ENCODE data around the gene SAMD4A.

SAMD4A gene

GRCh38 chr14:54650331-54650958, 83.5 kb downstream of the SAMD4A start:
- no peak overlapping the region for H3K27ac Mint-ChIP-seq
- H3K27me3 Mint-ChIP-seq = peaks cover 47% of the 10 kb centered on the region
- no peak overlapping the region for H3K4me3 Mint-ChIP-seq
- ATAC-seq (no peak), DNase-seq (no peak)
- H3K9me3 Mint-ChIP-seq = no peaks in the 10 kb centered on the region
- H3K4me1 Mint-ChIP-seq = peaks cover 19% of the 10 kb centered on the region

GRCh38 chr14:54650959-54651351, 84.0 kb downstream of the SAMD4A start:
- no peak overlapping the region for H3K4me3 Mint-ChIP-seq
- ATAC-seq (no peak), DNase-seq (no peak)
- H3K4me1 Mint-ChIP-seq = peaks cover 17% of the 10 kb centered on the region
- no peaks in the 10 kb centered on the region for H3K9me3 Mint-ChIP-seq
- peaks cover 47% of the 10 kb centered on the region for H3K27me3 Mint-ChIP-seq
- H3K27ac Mint-ChIP-seq = no peak overlapping the region

- H3K27ac Mint-ChIP-seq = no peak overlapping the region
- no peaks in the 10 kb centered on the region for H3K9me3 Mint-ChIP-seq
- no peak overlapping the region for H3K4me3 Mint-ChIP-seq
- ATAC-seq = no peak
- peaks cover 47% of the 10 kb centered on the region for H3K27me3 Mint-ChIP-seq
- no peak for DNase-seq
- peaks cover 10% of the 10 kb centered on the region for H3K4me1 Mint-ChIP-seq
These were observed 84.7 kb downstream of the SAMD4A start for GRCh38 chr14:54651649-54652048.

- ATAC-seq = no peak
- DNase-seq = no peak
- H3K9me3 Mint-ChIP-seq = no peaks in the 10 kb centered on the region
- peaks cover 9% of the 10 kb centered on the region for H3K4me1 Mint-ChIP-seq
- H3K4me3 Mint-ChIP-seq = no peak overlapping the region
- H3K27me3 Mint-ChIP-seq = peaks cover 47% of the 10 kb centered on the region
- H3K27ac Mint-ChIP-seq = no peak overlapping the region
These were observed 85.3 kb downstream of the SAMD4A start for GRCh38 chr14:54652188-54652587.

GRCh38 chr14:54652605-54653052, 85.7 kb downstream of the SAMD4A start:
- Mint-ChIP-seq H3K4me3 (no peak overlapping the region), H3K27ac (no peak overlapping the region), H3K27me3 (peaks cover 49% of the 10 kb centered on the region), H3K9me3 (no peaks in the 10 kb centered on the region), H3K4me1 (peaks cover 9% of the 10 kb centered on the region)
- no peak for DNase-seq
- no peak for ATAC-seq

GRCh38 chr14:54653712-54654469, 87.0 kb downstream of the SAMD4A start:
- H3K27ac Mint-ChIP-seq = no peak overlapping the region
- DNase-seq (no peak), ATAC-seq (no peak)
- H3K4me1 Mint-ChIP-seq = peaks cover 9% of the 10 kb centered on the region
- no peaks in the 10 kb centered on the region for H3K9me3 Mint-ChIP-seq
- H3K27me3 Mint-ChIP-seq = peaks cover 60% of the 10 kb centered on the region
- H3K4me3 Mint-ChIP-seq = no peak overlapping the region

- no peak for ATAC-seq
These were observed 87.7 kb downstream of the SAMD4A start for GRCh38 chr14:54654605-54655004.

GRCh38 chr14:54658836-54659235, 91.9 kb downstream of the SAMD4A start:
- H3K4me1 Mint-ChIP-seq = no peaks in the 10 kb centered on the region
- H3K4me3 Mint-ChIP-seq = no peak overlapping the region
- H3K9me3 Mint-ChIP-seq = no peaks in the 10 kb centered on the region
- H3K27ac Mint-ChIP-seq = no peak overlapping the region
- DNase-seq (no peak), ATAC-seq (no peak)
- peaks cover 52% of the 10 kb centered on the region for H3K27me3 Mint-ChIP-seq

More at GRCh38 chr14:54654605-54655004, 87.7 kb downstream of the SAMD4A start:
- Mint-ChIP-seq H3K4me1 (peaks cover 9% of the 10 kb centered on the region), H3K27ac (no peak overlapping the region), H3K4me3 (no peak overlapping the region), H3K9me3 (no peaks in the 10 kb centered on the region), H3K27me3 (peaks cover 67% of the 10 kb centered on the region)
- DNase-seq = no peak

GRCh38 chr14:54659365-54659764, 92.4 kb downstream of the SAMD4A start:
- Mint-ChIP-seq H3K9me3 (no peaks in the 10 kb centered on the region), H3K4me1 (peaks cover 2% of the 10 kb centered on the region)
- no peak for ATAC-seq

GRCh38 chr14:54660604-54661111, 93.7 kb downstream of the SAMD4A start:
- no peak for ATAC-seq
- H3K27ac Mint-ChIP-seq = no peak overlapping the region
- peaks cover 6% of the 10 kb centered on the region for H3K4me1 Mint-ChIP-seq
- no peak for DNase-seq
- no peaks in the 10 kb centered on the region for H3K9me3 Mint-ChIP-seq
- peaks cover 53% of the 10 kb centered on the region for H3K27me3 Mint-ChIP-seq
- H3K4me3 Mint-ChIP-seq = no peak overlapping the region

More at GRCh38 chr14:54659365-54659764, 92.4 kb downstream of the SAMD4A start:
- DNase-seq = no peak
- Mint-ChIP-seq H3K27me3 (peaks cover 52% of the 10 kb centered on the region), H3K4me3 (no peak overlapping the region), H3K27ac (no peak overlapping the region)

GRCh38 chr14:54662491-54663133, 95.7 kb downstream of the SAMD4A start:
- ATAC-seq = no peak
- Mint-ChIP-seq H3K4me1 (peaks cover 11% of the 10 kb centered on the region), H3K27ac (no peak overlapping the region), H3K4me3 (no peak overlapping the region), H3K9me3 (no peaks in the 10 kb centered on the region), H3K27me3 (peaks cover 58% of the 10 kb centered on the region)
- DNase-seq = no peak

- ATAC-seq (no peak), DNase-seq (no peak)
- no peak overlapping the region for H3K4me3 Mint-ChIP-seq
- H3K27ac Mint-ChIP-seq = no peak overlapping the region
- H3K27me3 Mint-ChIP-seq = peaks cover 48% of the 10 kb centered on the region
- peaks cover 21% of the 10 kb centered on the region for H3K4me1 Mint-ChIP-seq
- H3K9me3 Mint-ChIP-seq = no peaks in the 10 kb centered on the region
These were observed 98.0 kb downstream of the SAMD4A start for GRCh38 chr14:54664961-54665360.

- DNase-seq (no peak), ATAC-seq (no peak)
- Mint-ChIP-seq H3K9me3 (no peaks in the 10 kb centered on the region), H3K27ac (no peak overlapping the region), H3K27me3 (peaks cover 53% of the 10 kb centered on the region), H3K4me3 (no peak overlapping the region), H3K4me1 (peaks cover 31% of the 10 kb centered on the region)
These were observed 99.0 kb downstream of the SAMD4A start for GRCh38 chr14:54665946-54666345.

- peaks cover 54% of the 10 kb centered on the region for H3K27me3 Mint-ChIP-seq
- H3K27ac Mint-ChIP-seq = no peak overlapping the region
- DNase-seq = no peak
- peaks cover 38% of the 10 kb centered on the region for H3K4me1 Mint-ChIP-seq
- no peak for ATAC-seq
- H3K9me3 Mint-ChIP-seq = no peaks in the 10 kb centered on the region
- no peak overlapping the region for H3K4me3 Mint-ChIP-seq
These were observed 100.3 kb downstream of the SAMD4A start for GRCh38 chr14:54667026-54667744.

- DNase-seq (no peak), ATAC-seq (no peak)
- H3K4me1 Mint-ChIP-seq = peaks cover 40% of the 10 kb centered on the region
- H3K27ac Mint-ChIP-seq = no peak overlapping the region
- H3K9me3 Mint-ChIP-seq = no peaks in the 10 kb centered on the region
- H3K4me3 Mint-ChIP-seq = no peak overlapping the region
- H3K27me3 Mint-ChIP-seq = peaks cover 53% of the 10 kb centered on the region
These were observed 100.8 kb downstream of the SAMD4A start for GRCh38 chr14:54667764-54668163.

Measured in stimulated activated naive CD8-positive, alpha-beta T cell treated with anti-CD3 and anti-CD28 coated beads, Interleukin-15, amount 100 ng/mL, for 72 hours (primary cell).